Mesenteric fat pad (tissue), 1 donor: ENCODE data around the gene EGFR. TPM values are rescaled to one million over a fixed set of nuclear protein-coding genes. Genes with fewer than 3 reads are reported as not detected.

Experiments
- DNase-seq: peaks from one replicate; pipeline ENCODE4 v3.0.0-alpha.2; 2020; ENCODE audit warnings: low spot score
- total RNA-seq: library from RNA; stranded (reverse); fragmentation: NEBNext Ultra II Directional; extraction: Animal tissue kit (Norgen Biotek cat#: 25700); gene quantifications from one replicate; pipeline ENCODE4 v1.2.1, GENCODE V29; 2021
- donor health status: DM: yes; HTN: yes; CAD: no.

The EGFR gene
- total RNA-seq, 1 donor from 2014 or later: 80.9 TPM

- DNase-seq: no peak
Observed at GRCh38 chr7:55080000-55080623, 61.3 kb downstream of the EGFR start.

- no peak for DNase-seq
Observed at GRCh38 chr7:55081068-55081467, 62.3 kb downstream of the EGFR start.

- no peak for DNase-seq
Observed at GRCh38 chr7:55081472-55082227, 62.8 kb downstream of the EGFR start.

- DNase-seq: no peak
Observed at GRCh38 chr7:55082228-55082603, 63.4 kb downstream of the EGFR start.

- no peak for DNase-seq
Observed at GRCh38 chr7:55083206-55083605, 64.4 kb downstream of the EGFR start.

GRCh38 chr7:55084307-55084706 lies 65.5 kb downstream of the EGFR start:
- no peak for DNase-seq

- DNase-seq: no peak
Observed at GRCh38 chr7:55085511-55086412, 66.9 kb downstream of the EGFR start.

- DNase-seq: no peak
Observed at GRCh38 chr7:55086413-55087201, 67.8 kb downstream of the EGFR start.

GRCh38 chr7:55087521-55087961 lies 68.7 kb downstream of the EGFR start:
- no peak for DNase-seq

- no peak for DNase-seq
Observed at GRCh38 chr7:55088107-55088506, 69.3 kb downstream of the EGFR start.

GRCh38 chr7:55088620-55089019 lies 69.8 kb downstream of the EGFR start:
- no peak for DNase-seq

GRCh38 chr7:55092186-55092974 lies 73.6 kb downstream of the EGFR start:
- no peak for DNase-seq

GRCh38 chr7:55092975-55093373 lies 74.2 kb downstream of the EGFR start:
- DNase-seq: no peak

GRCh38 chr7:55093674-55094073 lies 74.9 kb downstream of the EGFR start:
- DNase-seq: no peak

- DNase-seq: no peak
Observed at GRCh38 chr7:55094092-55094690, 75.4 kb downstream of the EGFR start.

GRCh38 chr7:55095672-55096071 lies 76.9 kb downstream of the EGFR start:
- no peak for DNase-seq

- no peak for DNase-seq
Observed at GRCh38 chr7:55096323-55096722, 77.5 kb downstream of the EGFR start.

GRCh38 chr7:55097100-55097499 lies 78.3 kb downstream of the EGFR start:
- DNase-seq: no peak

GRCh38 chr7:55099066-55099820 lies 80.4 kb downstream of the EGFR start:
- DNase-seq: no peak
